ENCODE results near the gene SIK3.

The SIK3 gene

GRCh38 chr11:116888024-116888423 is 210.2 kb downstream of the SIK3 start:
- no peak for DNase-seq

DNA sequence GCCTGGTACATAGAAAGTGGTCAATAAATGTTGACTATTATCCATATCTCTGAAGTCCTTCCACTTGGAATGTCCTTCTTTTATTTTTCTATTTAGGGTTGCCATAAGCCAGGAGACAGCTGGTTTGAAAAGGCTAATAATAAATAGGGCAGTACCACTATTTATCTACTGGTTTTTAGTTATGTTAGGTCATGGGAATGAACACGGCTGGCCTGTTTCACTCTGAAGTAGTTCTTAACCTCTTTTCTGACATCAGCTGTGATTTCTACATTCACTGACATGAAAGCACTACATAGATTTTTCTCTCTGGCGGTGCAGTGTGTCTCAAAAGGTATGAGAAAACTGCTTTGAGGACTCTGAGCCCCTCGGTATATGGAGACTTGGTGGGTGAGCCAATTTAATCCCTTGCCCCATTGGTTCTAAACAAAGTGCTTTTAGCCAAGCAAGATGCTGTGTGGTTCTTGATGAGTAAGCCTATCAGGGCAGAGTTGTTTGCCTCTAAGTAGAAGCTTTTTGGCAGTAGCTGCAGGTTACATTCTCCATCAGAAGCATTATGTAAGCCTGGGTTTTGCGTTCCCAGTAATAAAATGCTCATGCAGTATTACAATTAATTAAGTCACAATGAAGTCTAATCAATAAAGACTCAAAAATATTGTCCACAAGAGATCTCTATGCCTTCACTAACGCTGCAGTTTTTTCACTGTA is 212.1 kb downstream of the SIK3 start:
- DNase-seq, result no peak

DNA sequence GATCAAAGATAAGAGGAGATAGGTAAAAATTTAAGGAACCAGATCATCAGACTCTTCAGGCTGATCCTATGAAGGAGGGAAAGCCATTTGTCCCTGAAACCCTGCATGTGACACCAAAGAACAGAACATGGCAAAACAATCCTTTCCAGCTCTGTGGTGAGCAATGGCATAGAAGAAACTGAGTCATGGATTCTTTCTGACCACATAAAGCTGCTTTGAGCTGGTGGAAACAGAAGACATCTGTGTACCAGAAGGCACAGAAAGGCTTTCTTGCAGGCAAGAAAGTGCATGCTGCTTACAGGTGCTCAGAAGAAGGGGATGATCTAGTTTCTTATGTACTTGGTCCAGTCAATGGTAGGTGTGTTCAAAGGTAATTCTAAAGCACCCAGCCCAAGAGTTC is 215.8 kb downstream of the SIK3 start:
- DNase-seq, result no peak

- DNase-seq, result no peak
Observed at GRCh38 chr11:116881143-116881542, 217.1 kb downstream of the SIK3 start.

- peak; percentile 6 to 64 for DNase-seq
Observed at GRCh38 chr11:116879800-116880625, 218.2 kb downstream of the SIK3 start.

- no peak for DNase-seq
Observed at GRCh38 chr11:116876656-116877055, 221.6 kb downstream of the SIK3 start.

DNA sequence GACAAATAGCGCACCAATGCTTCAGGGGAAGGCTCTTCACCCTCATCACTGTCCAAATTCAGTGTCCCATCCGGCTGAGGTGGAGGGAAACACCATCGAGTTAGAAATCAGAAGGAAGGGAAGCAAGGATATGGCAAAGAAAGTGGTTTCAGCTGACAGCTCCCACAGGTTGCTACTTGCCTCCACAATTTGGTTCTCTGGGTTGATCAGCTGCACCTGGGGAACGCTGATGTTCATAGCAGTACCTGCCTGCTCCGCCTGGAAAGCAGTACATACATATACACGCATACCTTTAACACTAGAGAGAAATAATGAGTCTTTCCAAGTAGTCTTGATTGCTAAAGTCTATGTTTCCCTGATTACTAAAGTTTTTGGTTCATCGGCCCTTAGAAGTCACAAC is 223.0 kb downstream of the SIK3 start:
- DNase-seq, result no peak

DNA sequence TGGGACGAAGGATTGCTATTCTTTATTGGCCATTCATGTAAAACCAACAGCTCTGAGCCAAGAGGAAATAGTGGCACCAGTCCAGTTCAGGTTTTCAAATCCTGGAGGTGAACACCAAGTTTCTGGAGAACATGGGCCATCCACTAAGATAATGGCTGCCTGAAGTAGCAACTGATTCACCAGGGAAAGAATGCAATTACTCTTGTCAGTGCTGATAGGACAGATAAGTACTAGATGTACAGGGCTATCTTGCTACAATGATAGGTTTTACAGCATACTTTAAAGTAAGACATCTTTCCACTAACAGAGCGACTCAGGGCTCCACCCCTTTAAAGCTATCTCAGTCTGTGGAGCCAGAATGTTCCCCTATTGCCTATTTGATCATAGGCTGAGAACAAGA is 224.0 kb downstream of the SIK3 start:
- DNase-seq, result no peak

DNA sequence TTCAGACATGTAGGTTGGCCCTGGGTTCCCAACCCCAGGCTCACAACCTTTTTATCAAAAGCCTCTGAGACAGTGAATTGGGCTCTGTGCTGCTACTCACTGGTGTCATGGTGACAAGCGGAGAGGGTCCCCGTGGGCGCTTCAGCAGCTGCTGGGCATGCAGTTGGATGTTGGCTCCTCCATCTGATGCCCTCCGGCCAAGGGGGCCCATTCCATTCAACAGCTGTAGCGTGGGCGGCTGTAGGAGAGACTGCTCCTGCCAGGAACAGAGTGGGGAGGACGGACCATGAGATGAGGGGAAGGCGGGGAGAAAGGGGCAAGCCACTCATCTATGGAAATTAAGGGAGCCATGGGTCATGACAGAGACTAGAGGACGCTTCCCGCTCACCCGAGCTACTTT is 224.8 kb downstream of the SIK3 start:
- no peak for DNase-seq

GRCh38 chr11:116871248-116871647 is 227.0 kb downstream of the SIK3 start:
- no peak for DNase-seq

GRCh38 chr11:116870054-116870453 is 228.2 kb downstream of the SIK3 start:
- no peak for DNase-seq

DNA sequence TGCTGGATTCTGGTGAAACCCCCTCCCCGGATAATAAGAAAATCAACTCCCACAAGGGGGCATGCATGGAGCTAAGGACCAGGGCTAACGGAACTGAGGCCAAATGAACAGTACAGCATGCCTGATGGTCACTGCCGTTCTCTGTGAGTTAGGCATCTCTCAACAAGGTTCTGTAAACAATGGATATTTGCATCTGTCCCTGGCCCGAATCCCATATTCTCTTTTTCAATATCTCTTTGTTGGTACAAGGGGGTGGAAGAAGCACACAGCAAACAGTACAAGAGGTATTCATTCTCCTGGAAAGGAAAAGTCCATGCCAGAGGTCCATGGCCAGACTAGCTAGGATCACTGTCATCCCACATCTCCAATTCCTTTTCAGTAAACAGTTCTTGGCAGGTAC is 228.6 kb downstream of the SIK3 start:
- DNase-seq, result no peak

DNA sequence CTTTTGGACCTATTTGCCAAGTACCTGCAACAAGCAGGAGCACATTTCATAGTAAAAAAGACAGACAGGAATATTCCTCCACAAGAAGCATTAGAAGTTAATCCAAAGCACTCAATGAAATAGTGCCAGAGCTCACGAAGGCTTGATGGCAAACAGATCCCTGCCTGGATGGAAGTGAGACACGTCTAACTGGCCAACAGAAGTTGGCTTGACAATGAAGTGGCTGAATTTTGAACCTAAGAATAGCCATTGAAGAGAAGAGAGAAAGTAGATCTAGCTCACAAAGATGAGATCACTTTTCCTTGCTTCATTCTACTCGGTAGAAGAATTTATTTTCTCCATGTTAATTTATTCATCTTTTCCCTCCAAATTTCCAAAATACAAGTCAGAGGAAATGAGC is 230.2 kb downstream of the SIK3 start:
- DNase-seq, result no peak

DNA sequence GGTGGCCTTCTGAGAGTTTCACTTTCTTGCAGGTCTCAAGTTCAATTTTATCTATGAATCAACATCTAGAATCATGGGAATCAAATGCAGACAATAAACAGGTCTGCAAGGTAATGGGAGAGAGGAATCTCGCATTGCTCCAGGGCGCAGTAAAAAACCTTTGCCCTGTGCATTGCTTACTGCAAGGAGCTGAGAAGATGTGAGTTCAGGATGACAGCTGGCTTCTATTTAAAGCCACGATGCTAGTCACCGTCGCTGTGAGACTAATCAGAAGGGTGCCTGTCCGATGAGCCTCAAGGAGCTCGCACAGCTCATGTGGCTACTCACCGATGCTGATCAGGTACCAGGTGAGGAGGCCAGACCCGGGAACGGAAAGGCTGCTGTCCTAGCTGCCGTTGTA is 230.6 kb downstream of the SIK3 start:
- DNase-seq, result no peak

GRCh38 chr11:116866804-116867455 is 231.3 kb downstream of the SIK3 start:
- no peak for DNase-seq

DNA sequence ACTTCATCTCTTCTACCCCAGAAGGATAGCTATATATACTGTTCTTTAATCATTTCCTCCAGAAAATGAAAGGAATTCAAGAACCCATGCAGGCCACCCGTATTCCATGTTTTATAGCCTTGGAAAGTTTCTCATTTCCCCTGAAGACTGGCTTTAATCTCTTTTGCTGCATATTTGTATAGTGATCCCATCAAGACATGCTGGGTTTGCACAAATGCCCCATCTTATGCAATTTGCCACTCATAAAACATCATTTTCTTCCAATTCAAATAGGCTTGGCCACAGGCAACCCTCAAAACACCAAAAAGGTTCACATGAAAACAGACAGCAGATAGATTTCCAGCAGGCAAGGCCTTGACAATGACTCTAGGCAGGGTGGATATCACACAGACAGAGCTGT is 232.5 kb downstream of the SIK3 start:
- DNase-seq, result no peak

DNA sequence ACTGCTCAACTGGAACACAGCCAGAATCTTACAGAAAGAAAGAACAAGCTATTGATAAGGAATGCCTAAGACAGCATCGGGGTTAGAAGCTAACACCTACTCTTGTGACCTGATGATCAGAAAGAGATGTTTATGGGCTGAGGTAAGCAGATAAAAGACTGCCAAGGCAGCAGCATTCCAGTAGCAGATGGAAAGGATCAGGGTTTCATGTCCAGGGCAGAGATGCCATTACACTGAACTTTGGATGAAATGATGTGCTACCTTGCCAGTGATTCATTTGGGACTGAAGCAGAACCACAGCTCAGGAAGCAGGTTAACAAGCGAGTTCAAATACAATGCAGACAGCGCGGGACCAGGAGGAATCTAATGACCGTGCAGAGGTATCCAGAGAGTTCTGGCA is 233.7 kb downstream of the SIK3 start:
- no peak for DNase-seq

- no peak for DNase-seq
Observed at GRCh38 chr11:116862951-116863350, 235.3 kb downstream of the SIK3 start.

DNA sequence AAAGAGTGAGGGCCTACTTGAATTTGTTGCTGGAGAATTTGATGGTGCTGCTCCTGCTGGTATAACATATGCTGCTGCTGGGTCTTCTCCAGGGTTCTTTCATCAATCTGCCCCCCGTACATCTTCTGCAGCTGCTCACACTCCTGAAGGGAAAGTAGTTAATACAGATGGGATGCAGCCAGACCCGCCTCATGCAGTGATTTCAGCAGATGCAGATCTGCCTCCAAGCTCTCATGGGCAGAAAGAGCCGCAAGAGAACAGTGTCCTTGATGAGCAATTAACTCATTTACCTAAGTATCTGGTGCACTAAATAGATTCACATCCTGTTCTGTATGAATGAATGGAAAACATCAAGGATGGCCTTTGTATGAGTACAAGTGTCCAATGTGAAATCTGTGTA is 236.0 kb downstream of the SIK3 start:
- no peak for DNase-seq

- no peak for DNase-seq
Observed at GRCh38 chr11:116861539-116861938, 236.7 kb downstream of the SIK3 start.

DNA sequence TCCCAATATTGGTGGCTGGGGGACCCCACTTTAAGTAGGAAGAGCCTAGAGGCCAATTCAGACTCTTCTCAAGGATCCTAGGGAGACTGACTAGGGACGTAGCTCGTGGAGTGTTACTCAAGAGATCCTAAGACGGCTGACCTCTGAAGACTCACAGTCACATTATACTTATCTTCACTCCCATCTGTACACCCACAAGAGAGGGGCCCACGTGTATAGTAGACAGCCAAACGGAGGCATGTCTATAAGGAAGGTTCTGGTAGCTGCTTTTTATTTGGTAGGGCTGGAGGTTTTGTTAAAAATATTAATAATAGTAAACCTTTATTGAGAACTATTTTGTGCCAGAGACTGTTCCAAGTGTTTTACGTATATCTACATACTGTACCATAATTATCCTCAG is 237.9 kb downstream of the SIK3 start:
- DNase-seq, result no peak

- DNase-seq, result no peak
Observed at GRCh38 chr11:116859175-116859574, 239.1 kb downstream of the SIK3 start.

GRCh38 chr11:116857936-116858335 is 240.3 kb downstream of the SIK3 start:
- DNase-seq, result no peak

DNA sequence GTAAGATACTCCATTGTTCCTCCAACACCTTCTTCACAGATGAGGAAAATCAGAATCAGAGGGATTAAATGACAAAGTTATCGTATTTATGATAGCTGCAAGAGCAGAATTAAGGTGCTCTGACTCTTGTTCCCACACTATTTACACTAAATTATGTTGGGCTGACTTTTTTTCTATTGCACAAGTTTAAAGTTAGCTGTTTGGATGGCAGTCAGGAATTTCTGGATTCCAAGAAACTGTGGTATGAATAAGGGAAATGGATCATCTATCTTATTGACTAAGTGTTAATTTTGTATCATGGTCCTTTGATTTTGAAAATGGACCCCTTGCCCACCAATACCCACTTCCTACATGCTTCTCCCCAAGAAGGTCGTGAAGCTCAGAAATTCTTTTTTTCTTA is 240.9 kb downstream of the SIK3 start:
- DNase-seq, result no peak

Measured in NCI-H524 (cell line).